ENCODE results near the gene GJA3. TPM values are rescaled to one million over a fixed set of nuclear protein-coding genes. Genes with fewer than 3 reads are reported as not detected.

GJA3 gene
- total RNA-seq (2022; extraction: Qiagen RNA extraction), result 0.97 to 1.3 TPM (median 1.3 TPM) in 5 replicates

GRCh38 chr13:20160306-20161274 lies at the start of gene GJA3:
Gene GJA3 (minus strand): TSS chr13:20161052. CDS start chr13:20143288, 17,764 bp downstream.

GRCh38 chr13:20192836-20193161 lies 31.9 kb upstream of the GJA3 start, which contains the start of gene GJB2:
Gene GJB2 (minus strand): TSS chr13:20192938. CDS start chr13:20189581, 3,357 bp downstream.

Other genes starting within 250 kb of the GJA3 start
- gene ZMYM2, start 202.3 kb downstream of the GJA3 start, total RNA-seq (2022; extraction: Qiagen RNA extraction), result 11.9 to 18.4 TPM (median 15.2 TPM) in 5 replicates
- 0.55 to 0.75 TPM (median 0.65 TPM) in 5 replicates for gene GJB2, start 31.9 kb upstream of the GJA3 start, total RNA-seq (2022; extraction: Qiagen RNA extraction)
- gene GJB6, start 71.3 kb upstream of the GJA3 start, total RNA-seq (2022; extraction: Qiagen RNA extraction), result 0.02 to 0.14 TPM in 2 of 5 replicates, not detected in the others